BE2C (cell line): ENCODE data around the gene AMPD1.

Source experiments
- DNase-seq: peaks from one replicate; pipeline ENCODE4 v3.0.0-alpha.2; 2020
- H3K27me3 ChIP-seq: fragments of 250-450 bp; sonication (Bioruptor Pico); 2 replicates; pipeline ENCODE4 v1.5.1; 2020; ENCODE audit warnings: mild to moderate bottlenecking
- H3K36me3 ChIP-seq: fragments of 250-450 bp; sonication (Bioruptor Pico); 2 replicates; pipeline ENCODE4 v1.5.1; 2020; ENCODE audit warnings: mild to moderate bottlenecking
- H3K4me1 ChIP-seq: fragments of 250-450 bp; sonication (Bioruptor Pico); 2 replicates; pipeline ENCODE4 v1.5.1; 2020
- H3K4me3 ChIP-seq: 2 replicates; pipeline ENCODE4 v1.5.1; 2011; ENCODE audit warnings: low read depth, low read length
- H3K9me3 ChIP-seq: fragments of 250-450 bp; sonication (Bioruptor Pico); 2 replicates; pipeline ENCODE4 v1.5.1; 2020
- TF ChIP-seq, protein P1 (sequence below): IDR thresholded peaks from 2 replicates; pipeline ENCODE4 v1.5.1; 2012; ENCODE audit warnings: mild to moderate bottlenecking, low read depth, low read length

AMPD1 gene

DNA sequence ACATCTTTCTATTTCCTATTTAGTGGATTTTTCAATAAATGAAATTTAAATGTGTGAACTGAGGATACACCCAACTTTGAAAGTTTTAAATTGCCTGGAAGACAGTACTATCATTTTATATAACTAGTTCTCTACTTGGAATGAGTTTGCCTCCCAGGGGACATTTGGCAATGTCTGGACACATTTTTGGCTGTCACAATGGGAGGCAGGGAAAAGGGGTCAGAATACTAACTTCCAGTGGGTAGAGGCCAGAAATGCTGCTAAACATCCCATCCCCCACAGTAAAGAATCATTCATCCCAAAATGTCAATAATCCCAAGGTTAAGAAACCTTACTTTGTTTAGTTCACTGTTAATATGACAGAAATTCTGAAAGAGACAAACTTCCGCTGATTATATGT lies 34.4 kb upstream of the AMPD1 start:
- Histone ChIP-seq H3K4me3 (no peak overlapping the region), H3K27me3 (no peaks in the 10 kb centered on the region), H3K4me1 (no peaks in the 10 kb centered on the region), H3K36me3 (peaks cover 94% of the 10 kb centered on the region), H3K9me3 (no peaks in the 10 kb centered on the region)
- TF ChIP-seq, protein P1, sequence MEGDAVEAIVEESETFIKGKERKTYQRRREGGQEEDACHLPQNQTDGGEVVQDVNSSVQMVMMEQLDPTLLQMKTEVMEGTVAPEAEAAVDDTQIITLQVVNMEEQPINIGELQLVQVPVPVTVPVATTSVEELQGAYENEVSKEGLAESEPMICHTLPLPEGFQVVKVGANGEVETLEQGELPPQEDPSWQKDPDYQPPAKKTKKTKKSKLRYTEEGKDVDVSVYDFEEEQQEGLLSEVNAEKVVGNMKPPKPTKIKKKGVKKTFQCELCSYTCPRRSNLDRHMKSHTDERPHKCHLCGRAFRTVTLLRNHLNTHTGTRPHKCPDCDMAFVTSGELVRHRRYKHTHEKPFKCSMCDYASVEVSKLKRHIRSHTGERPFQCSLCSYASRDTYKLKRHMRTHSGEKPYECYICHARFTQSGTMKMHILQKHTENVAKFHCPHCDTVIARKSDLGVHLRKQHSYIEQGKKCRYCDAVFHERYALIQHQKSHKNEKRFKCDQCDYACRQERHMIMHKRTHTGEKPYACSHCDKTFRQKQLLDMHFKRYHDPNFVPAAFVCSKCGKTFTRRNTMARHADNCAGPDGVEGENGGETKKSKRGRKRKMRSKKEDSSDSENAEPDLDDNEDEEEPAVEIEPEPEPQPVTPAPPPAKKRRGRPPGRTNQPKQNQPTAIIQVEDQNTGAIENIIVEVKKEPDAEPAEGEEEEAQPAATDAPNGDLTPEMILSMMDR = no peak
- no peak for DNase-seq

DNA sequence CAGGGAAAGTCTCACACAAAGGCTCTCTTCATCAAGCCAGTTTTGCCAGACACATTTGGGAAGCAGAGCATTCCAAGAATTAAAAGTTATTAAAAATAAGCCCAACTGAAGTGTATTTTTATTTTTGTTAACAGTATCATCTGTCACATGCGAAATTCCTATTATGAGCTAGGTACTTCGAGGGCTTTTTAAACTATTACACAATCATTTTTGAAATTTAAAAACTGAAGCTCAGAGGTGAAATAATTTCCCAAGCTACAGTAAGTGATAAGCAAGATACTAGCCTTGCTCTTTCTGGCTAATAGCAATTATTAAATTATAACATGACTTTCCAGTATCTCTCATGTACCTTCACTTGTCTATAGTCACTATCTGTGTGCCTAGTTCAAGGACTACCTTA lies 33.2 kb upstream of the AMPD1 start:
- H3K36me3 ChIP-seq = peaks cover 94% of the 10 kb centered on the region
- no peak for DNase-seq
- TF ChIP-seq, protein P1 = no peak
- no peaks in the 10 kb centered on the region for H3K27me3 ChIP-seq
- H3K9me3 ChIP-seq = no peaks in the 10 kb centered on the region
- H3K4me3 ChIP-seq = no peak overlapping the region
- no peaks in the 10 kb centered on the region for H3K4me1 ChIP-seq

DNA sequence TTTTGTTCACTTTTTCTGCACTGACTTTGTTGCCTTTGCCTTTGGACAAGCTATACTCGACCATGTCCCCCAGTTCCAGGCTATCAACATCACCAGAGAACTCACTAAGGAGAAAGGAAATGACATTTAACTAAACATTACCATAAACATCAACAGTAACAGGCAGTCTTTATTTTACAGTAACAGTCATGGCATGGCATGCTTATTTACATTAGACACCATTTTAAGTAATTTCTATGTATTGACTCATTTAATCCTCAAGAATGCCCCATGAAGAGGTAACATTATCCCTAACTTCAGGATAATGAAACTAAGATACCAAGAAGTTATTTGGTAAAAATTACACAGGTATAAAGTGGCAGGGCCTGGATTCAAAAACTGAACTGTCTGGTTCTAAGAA lies 29.9 kb upstream of the AMPD1 start:
- H3K4me1 ChIP-seq = no peaks in the 10 kb centered on the region
- DNase-seq = no peak
- H3K4me3 ChIP-seq = no peak overlapping the region
- H3K9me3 ChIP-seq = no peaks in the 10 kb centered on the region
- H3K27me3 ChIP-seq = no peaks in the 10 kb centered on the region
- H3K36me3 ChIP-seq = peaks cover 93% of the 10 kb centered on the region
- TF ChIP-seq, protein P1 = no peak

DNA sequence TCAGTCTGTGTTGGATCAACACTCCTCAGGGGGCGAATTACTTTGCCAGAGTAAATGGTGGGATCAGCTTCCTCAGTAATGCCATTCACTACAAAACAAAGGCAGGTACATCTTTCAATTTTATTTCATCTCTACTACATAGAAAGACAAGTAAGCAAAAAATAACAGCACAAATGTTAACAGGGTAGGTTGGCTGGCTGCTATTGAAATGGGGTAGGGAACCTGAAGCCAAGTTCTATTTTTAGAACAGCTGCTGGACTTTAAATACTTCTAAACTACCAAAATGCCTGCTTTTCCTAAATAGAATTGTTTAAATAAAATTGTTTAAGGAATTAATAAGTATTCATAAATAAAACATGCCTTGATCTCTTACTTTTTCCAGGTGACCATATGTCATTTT lies 28.6 kb upstream of the AMPD1 start:
- DNase-seq = no peak
- Histone ChIP-seq H3K4me3 (no peak overlapping the region), H3K36me3 (peaks cover 95% of the 10 kb centered on the region), H3K4me1 (no peaks in the 10 kb centered on the region), H3K9me3 (no peaks in the 10 kb centered on the region), H3K27me3 (no peaks in the 10 kb centered on the region)
- TF ChIP-seq, protein P1 = no peak

DNA sequence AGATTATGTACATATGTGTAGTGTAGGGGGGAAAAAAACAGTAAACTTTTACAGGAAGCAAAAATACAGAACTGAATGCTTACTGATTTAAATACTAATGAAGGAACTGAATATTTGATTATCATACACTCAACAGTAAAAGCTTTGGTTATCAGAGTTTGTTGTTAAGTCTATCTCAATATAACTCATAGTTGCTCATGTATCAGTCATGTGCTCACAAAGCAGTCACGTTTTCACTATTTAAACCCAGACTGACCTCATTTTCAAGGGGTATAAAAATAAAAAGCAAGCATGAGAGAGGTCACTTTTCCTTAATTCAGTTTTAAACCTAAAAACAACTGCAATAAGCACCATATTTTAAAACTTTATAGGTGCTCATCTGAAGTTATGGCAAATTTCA lies 28.1 kb upstream of the AMPD1 start:
- no peak for DNase-seq
- Histone ChIP-seq H3K36me3 (peaks cover 95% of the 10 kb centered on the region), H3K27me3 (no peaks in the 10 kb centered on the region), H3K4me1 (no peaks in the 10 kb centered on the region), H3K9me3 (no peaks in the 10 kb centered on the region), H3K4me3 (no peak overlapping the region)
- TF ChIP-seq, protein P1 = no peak

DNA sequence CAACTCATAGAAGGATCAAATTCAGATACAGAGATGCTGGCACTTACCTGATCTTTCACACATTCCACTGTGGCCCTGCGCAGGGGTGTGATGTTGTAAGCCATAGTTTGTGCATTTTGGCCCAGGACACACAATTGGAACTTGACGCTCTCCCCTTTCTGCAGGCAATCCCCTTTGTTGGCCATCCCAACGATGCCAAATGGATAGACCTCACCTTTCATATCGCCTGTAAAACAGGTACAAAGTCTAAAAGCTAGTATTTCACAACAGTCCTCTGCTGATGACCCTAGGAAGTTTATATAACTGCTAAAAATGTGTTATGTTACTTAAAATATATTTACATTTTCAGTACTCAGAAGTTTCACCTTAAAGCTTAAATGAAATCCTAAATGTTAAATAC lies 25.1 kb upstream of the AMPD1 start:
- Histone ChIP-seq H3K4me1 (peaks cover under 1% of the 10 kb centered on the region; the same call in 1 of the 2 replicates), H3K4me3 (no peak overlapping the region), H3K9me3 (no peaks in the 10 kb centered on the region), H3K27me3 (no peaks in the 10 kb centered on the region), H3K36me3 (peaks cover 84% of the 10 kb centered on the region)
- TF ChIP-seq, protein P1 = no peak
- no peak for DNase-seq
